NCI-H1930 (cell line): ENCODE measurements around the gene HOXC11.

Experiments used
- DNase-seq, 2 experiments: peaks; one replicate each; lab custom pipeline; 2025; lab: John Stamatoyannopoulos, UW

HOXC11 gene

DNA sequence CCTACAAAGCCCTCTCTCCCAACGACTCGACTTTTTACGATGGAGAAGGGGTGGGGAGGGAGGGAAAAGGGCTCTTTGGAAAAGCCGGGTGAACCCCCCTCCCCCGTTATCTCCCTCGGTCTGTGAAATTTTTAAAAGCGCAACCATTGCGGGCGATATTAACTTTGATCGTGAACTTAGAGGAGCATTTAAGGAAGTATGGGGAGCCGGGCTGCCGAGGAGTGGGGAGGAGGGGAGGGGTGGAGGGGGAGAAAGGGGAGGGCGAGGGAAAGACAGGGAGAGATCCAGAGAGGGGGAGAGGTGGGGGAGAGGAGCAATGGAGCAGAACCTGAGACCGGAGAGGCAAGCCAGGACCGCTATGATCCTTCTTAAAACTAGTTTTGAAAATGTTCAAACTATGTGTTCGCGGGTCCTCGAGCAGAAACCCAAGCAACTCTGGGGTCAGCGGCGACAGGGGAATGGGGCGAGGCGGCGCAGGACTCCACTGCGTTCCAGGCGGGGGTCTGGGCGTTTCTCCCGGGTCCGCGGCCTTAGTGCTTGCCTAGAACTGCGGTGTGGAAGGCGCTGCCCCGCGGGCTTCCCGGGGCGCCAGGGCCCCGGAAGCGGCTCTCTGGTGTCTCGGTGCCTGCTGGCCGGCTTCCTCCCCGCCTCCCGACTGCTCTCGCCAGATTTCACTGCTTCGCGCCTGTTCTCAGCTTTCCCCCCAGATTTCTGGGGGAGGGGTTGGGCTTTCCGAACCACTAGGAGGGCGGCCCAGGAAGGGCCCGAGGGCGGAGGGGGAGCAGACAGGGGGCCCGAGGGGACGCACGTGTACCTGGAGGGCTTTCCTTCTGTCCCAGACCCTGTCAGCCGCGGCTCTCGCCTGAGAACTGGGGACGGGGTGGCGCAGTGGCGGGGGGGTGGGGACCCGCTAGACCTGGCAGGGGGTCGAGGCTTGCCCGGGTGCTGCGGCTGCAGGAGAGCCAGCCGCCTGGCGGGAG is 1.4 kb downstream of the HOXC11 start, which contains the start of gene HOTAIR:
Gene HOTAIR, minus strand, starts transcription at position 871 of the 980 bp plus-strand sequence.
- DNase-seq = no peak

DNA sequence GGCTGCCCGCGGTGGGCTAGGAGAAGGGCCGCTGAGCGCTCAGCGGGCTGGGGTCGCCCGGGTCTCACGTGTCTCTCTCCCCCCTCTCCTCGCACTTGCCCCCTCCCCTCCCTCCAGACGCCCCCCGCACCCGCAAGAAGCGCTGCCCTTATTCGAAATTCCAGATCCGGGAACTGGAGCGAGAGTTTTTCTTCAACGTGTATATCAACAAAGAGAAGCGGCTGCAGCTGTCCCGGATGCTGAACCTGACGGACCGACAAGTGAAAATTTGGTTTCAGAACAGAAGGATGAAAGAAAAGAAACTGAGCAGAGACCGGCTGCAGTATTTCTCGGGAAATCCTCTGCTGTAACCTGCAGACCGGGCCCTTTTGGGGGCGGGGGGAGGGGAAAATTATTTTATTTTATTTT is 2.1 kb downstream of the HOXC11 start:
- no peak for DNase-seq

DNA sequence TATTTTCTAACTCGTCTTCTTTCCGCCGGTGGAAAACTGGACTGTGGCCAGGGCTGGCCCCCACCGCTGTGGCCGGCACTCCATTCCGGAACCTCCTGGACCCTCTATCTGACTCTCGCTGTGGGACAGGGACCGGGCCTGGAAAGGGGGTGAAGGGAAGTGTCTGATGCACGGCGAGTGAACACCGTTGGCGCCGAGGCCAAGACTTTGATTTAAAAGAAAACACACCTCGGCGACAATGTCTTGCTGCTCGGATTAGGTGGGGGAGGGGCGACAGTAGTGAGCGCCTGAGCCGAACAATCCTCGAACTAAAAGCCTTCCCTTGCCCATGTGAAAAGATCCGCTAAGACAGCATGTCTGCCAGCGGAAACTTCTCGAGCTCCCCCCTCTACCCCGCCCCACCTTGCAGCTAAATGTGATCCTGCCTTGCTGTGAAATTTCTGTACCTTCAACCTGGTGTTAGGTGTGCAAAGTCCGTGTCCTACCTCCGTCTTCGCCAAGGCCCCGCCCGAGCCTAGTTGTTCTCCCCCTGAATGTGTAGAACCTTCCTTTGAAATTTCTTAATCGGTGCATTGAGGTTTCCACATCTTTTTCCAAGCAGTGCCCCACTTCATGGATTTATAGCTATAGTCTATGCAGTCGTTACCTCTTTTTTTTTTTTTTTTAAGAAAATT is 2.7 kb downstream of the HOXC11 start:
- DNase-seq = no peak

DNA sequence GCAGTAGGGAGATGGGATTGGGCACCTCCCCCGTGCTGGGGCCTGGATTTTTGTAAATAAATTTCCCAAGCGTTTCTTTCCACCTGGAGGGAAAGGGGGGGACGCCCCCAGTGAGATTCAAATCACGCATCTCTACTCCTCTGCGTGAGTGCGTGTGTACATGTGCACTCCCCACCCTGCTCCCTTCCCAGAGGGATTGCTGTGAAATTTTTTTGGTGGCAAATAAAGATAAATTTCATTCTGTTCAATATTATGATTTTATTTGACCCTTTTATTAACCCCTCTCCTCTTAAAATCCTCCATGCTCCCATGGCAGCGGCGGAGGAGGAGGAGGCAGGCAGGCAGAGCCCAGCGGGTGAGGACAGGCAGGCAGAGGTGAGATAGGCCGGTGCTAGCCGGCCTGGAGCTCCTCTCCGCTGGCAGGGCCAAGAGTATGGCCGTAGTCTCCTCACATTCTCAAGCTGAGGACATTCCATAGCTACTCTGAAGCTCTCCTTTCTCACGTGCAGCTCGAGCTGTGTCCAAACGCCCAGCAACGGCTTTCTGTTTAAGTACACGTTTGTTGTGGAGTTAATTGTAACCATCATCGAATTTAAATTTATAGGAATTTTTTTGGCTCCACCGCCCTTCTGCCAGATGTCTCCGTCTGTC is 3.4 kb downstream of the HOXC11 start:
- DNase-seq = no peak

DNA sequence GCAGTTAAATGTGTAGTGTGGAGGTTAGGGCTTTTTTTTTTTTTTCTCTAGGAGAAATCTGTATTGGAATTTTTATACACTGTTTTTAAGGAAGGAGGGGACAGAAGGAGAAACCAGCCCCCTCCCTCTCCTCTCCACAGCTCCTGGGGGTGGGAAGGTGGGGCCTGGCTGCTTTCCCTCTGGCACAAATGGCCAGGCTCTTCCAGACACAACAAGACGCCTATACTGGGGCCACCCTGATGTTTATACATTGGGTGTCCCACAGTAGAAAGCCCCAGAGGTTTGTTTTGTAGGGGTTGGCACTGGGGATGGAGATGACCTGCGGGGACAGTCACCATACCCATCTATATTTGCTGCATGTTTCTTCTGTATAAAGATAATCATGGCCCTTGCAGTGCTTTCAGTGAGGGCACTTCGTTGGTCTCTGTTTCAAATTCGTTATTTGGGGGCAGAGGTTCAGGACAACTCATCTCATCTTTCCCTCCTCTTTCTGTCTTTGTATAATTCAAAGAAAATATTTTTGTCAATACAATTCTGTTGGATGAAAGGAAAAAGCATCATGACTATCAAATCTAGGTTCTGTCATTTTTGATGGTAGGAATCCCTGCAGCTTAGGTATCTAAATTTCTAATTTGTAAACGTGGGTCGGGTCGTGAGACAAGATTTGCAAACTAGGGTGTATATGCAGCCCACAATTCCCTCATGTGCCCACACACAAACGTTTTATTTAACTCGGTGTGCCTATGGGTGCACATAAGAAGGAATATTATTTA is 4.1 kb downstream of the HOXC11 start:
- no peak for DNase-seq

DNA sequence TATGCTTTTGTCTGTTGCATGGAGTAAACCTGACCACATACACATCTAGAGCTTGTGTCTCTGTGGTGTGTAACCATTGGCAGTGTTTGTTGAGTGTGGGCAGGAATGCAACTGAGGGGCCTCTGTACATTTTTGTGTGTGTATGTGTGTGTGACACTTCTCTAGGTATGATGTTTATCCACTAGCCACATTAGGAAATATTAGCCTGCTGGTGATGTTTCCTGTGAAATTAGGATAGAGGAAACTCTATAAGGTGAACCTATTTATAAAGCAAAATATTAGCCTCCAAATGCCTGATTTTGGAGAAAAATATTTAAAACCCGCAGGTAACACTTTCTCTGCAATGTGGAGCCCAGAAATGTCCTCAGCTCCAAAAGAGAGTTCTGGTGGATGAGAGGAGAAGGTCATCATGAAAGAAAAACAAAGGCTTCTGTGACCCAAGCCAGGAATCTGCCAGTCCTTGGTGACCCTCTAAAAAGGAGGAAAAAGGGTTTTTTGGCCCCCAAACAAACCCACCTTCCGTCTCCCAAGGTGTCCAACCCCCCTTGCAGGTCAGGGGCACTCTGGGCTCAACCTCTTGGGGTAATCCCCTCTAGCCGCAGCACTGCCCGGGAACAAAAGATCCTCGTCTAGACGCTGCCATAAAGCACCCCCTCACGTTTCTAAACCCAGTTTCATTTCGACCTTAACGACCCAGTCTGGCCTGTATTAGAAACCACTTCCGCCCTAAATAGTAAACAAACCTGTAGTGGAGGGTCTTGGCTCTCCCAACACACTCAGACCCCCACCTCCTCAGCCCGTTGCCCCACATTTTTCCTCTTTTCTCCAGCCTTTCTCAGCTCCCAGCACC is 4.9 kb downstream of the HOXC11 start:
- no peak for DNase-seq

DNA sequence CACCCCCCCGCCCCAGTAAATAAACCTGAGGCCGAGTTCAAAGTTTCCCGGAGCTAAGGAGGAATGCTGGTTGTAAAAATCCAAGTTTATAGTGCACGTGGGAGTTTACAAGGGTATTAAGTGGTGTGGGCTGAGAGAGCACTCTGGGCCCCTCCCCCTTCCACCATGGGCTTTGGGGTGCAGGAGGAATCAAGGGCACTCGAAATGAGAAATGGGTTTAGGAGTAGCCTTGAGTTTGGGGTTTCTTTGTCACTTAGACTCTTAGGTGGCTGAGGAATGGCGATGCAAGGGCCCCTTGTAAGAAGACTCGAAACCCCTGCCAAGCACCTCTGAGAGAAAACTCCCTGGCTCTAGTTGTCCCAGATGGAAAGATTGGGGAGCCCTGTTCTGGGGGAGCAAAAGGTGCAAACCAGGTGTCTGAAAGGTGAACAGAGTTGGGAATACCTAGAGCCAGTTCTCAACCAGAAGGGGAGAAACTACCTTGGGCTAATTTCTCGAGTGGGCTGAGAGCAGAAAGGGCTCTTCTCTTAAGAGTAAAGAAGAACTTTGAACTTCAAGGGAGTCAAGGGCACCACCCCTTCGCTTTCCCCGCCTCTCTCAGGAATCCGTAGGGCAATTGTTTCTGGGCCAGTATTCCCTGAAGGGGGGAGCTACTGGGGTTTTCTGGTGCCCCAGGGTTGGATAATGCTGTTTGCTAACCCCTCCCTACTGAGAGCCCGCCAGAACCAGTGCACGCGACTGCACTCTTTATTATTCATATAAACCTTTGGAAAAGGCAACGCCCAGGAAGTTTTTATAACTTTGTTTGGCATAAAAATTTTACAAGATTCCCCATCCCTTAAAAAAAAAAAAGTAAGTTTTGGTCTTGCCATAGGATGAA is 5.8 kb downstream of the HOXC11 start:
- DNase-seq = no peak

DNA sequence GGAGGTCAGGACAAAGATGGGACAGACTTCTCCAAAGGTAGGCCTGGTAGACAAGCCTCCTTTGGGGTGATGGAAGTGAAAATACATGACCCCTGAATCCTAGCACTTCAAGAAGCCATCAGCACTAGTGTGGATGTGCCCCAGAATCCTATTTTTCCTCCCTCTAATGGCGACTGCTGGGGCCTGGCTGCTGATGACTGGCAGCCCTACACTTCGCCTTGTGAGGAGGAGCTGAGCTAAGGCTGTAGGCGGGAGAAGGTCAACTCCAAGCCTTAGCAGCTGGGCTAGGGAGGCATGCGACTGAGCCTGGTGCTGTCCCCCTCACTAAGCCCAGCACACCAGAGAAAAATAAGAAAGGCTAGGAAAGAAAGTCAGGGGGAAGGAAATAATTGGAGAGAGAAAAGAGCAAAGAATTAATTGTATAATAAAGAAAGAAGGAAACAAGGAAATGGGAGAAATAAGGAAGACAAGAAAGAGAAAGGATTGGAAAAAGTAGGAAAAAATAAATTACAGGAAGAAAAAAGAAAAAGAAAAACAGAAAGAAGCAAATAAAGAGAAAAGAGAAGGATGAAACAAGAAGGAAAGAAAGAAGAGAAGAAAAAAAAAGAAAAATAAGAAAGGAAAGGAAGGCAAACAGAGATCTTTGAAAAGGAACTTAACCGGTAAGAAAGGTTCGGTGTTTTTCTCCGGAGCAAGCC is 7.3 kb downstream of the HOXC11 start:
- no peak for DNase-seq

DNA sequence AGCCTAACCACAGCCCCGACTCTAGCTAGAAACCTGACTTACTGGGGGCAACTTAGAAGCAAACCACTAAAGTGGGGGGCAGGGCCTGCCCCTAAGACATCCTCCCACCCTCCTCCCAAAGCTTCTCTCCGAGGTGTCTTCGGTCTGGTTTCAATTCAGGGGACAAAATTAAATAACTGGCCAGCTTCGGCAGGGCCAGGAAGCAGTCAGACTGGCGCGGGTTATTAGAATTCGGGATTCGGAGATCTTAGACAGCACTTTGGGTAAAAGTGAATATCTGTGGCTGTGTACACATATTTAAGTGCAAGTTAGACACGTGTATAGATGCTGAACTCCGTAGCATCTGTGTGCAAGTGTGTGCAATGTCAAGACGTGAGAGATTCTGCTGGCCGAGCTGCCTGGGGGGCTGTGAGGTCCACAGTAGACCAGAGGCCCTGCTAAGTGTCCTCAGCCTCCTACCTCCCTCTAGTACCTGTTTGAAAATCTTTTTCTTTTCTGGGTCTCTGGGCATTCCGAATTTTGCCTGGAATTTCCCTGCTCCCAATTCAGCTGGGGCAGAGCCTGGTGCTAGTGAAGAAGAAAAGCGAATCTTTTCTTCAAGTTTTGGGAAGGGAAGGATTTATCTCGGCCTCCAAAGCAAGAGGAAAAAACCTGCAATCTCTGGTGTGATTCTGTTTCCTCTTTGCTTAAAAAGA is 8.0 kb downstream of the HOXC11 start:
- no peak for DNase-seq

DNA sequence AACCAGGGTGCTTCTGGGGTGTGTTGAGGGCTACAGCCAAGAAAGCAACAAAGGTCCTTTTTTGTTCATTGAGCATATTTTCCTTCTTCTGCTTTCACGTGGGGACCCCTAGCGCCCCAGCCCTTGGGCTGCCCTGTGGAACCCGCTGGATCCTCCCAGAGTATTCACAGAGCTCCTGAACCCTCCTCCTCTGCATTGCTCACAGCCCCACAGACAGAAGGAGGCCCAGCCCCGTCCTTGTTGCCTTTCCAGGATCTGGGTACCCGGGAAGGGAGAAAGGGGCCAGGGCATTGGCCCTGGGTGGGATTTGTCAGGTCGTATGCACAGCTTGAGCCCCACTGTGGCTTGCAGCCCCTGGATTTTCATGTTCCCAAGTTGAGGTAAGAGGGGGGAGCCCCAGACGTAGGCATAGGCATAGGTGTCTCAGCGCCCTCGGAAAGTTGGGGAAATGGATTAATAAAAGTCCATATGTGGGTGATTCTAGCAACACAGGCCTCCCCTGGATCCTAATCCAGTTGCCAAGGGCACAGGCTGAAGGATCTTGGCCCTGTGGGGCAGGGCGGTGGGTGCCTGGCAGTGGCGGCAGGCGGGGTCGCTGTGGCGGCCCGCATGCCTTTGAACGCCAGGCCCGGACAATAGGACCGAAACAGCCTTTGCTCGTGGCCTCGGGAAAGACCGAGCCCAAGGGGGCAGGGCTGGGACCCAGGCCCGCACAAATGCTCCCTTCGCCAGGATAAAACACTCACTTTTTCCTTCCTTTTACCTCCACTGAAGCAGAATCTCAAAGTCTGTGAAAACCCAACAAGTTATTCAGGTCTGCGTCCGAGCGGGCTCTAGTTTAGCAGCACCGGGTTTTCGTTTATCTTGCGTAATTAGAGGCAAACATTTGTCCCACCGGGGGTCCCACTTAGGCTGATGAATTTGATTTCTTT is 9.0 kb downstream of the HOXC11 start:
- no peak for DNase-seq

DNA sequence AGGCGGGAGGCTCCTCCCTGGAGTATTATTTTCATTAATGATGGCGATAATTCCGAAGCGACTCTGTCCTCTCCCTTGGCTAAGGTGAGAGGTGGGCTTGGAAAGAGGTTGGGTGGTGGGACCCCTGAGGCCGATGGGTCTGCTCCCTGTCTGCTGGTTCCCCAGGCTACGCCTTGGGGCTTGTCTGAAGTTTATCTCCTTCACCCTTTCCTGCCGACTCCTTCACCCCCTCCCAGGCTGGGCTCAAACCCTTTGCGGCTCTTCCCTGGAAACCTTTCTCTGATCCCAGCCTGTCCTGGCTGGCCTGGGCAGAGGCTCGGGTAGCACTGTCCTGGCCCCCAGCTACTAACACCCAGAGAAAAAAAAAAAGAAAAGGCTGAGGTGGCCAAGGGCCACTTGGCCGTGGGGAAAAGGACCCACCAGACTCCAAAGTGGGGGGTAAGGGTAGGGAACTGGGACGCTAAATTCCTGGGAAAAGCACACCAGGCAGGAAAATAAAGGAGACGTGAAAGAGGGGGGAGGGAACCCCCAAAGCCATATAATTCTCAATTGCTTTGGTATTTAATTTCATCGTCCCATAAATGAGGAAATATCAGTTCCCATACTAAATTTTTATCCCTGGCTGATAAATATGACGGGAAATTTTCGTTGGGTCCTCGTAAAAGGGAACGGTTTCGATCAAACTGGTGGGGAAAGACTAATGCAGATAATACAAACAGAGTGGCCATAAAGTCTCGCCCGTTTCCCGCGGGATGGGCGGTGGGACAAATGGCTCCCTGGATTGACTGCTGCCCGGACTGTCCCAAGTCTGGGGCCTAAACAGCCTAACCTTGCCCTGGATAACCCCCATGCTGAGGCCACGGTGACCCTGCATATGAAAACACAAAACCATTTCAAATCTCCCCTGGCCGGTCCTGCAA is 10.0 kb downstream of the HOXC11 start:
- no peak for DNase-seq

DNA sequence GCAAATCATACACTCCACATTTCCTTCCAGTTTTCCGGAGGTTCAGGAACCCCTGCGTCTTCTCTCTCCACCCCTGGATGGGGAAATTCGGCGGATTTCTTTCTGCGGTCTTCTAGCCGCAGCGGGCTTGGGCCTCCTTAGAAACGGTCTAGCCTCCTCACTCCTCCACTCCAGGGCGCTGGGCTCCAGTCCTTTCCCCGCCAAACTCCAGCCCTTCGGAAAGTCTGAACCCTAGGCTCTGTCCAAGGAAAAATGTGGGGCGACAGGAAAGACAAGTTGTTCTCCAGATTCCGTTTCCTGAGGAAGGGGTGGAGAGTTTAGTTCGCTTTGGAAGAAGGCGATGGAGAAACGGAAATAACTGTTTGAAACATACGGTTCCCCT is 10.6 kb downstream of the HOXC11 start:
- DNase-seq = no peak

DNA sequence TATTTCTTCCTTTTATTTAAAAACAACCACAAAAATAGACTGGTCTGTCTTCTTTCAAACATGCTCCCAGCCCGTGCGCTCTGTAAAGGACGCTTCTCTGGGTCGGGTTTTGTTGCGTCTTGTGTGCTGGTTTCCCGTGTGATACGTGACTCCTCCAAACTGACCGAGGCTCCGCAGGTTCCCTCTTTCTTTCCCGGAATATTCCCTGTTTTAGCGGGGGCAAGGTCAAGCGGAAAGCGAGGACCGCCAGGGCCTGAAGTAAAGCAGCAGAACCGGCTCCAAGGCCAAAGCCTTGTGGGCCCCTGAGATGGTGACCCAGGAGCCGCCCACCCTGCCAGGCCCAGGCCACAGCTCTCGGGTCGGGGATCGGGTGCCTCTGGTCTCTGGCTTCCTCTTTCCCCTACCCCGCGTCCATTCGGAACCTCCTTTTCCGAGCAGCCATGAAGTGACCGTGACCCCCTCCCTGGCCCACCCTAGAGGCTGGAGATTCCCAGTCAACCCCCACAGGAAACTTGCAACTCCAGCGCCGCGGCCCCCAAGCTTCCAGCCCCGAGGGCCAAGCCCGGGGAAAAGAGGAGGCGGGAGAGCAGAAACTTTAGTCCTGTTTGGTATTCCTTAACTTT is 11.1 kb downstream of the HOXC11 start:
- DNase-seq = no peak

DNA sequence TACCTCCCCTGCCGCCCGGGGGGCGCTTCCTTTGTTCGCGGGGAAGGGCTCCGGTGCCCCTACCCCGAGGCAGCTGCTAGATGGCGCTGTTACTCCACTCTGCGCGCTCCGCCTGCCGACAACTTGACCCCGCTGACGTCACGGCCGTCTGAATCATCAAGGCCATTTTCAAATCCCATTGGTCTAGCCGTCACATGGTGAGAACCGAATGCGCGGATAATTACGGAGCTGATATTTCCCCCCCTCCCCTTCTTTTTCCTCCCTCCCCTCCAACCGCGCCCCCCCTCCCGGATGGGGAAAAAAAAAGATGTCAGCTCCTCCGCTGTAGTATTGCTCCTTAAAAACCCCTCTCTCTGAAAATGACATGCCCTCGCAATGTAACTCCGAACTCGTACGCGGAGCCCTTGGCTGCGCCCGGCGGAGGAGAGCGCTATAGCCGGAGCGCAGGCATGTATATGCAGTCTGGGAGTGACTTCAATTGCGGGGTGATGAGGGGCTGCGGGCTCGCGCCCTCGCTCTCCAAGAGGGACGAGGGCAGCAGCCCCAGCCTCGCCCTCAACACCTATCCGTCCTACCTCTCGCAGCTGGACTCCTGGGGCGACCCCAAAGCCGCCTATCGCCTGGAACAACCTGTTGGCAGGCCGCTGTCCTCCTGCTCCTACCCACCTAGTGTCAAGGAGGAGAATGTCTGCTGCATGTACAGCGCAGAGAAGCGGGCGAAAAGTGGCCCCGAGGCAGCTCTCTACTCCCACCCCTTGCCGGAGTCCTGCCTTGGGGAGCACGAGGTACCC is 12.2 kb downstream of the HOXC11 start, which contains the start of gene HOXC10:
Gene HOXC10, plus strand, starts transcription at position 246 of the 791 bp plus-strand sequence. Its CDS starts 114 bp downstream, at position 360.
- DNase-seq = peak; percentile 78 to 93

DNA sequence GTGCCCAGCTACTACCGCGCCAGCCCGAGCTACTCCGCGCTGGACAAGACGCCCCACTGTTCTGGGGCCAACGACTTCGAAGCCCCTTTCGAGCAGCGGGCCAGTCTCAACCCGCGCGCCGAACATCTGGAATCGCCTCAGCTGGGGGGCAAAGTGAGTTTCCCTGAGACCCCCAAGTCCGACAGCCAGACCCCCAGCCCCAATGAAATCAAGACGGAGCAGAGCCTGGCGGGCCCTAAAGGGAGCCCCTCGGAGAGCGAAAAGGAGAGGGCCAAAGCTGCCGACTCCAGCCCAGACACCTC is 12.7 kb downstream of the HOXC11 start:
- no peak for DNase-seq
